Stimulated activated CD8-positive, alpha-beta memory T cell treated with anti-CD3 and anti-CD28 coated beads, Interleukin-12 subunit alpha, Interleukin-12 subunit beta, amount 100 ng/mL, for 24 hours (primary cell): ENCODE results near the gene C1orf50.
"Not testable (repeated sequence)": the region's sequence is repeated elsewhere in the genome, so short reads cannot be mapped to it uniquely, and the experiment has no call there.

Experiments
- DNase-seq: peaks from one replicate; pipeline ENCODE4 v3.0.0-alpha.2; 2020; ENCODE audit errors: extremely low read depth

Gene C1orf50

DNA sequence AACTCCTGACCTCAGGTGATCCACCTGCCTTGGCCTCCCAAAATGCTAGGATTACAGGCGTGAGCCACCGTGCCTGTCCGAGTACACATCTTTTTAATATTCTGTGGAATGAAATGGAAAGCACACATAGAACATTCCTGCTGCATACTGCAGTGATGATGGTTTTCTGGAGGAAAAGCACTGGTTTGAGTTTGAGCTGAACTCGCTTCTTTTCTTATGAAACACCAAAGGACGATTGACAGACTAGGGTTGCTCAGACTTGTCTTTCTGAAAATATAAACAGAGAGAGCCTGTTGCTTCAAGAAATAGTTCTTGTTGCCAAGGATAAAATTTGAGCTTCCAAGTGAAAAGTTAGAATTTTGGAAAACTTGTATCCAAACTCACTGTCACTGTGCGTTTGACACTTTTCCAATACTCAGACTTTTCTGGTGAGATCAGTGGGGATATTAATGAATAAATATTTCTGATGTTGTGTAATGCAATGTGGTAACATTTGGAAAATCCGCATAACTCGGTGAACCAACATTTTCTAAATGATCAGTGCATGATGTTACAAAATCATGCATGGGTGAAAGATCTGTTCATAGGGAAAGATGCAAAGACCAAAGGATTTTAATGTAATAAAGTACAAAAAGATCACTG, 34.9 kb downstream of the C1orf50 start:
- no peak for DNase-seq

DNA sequence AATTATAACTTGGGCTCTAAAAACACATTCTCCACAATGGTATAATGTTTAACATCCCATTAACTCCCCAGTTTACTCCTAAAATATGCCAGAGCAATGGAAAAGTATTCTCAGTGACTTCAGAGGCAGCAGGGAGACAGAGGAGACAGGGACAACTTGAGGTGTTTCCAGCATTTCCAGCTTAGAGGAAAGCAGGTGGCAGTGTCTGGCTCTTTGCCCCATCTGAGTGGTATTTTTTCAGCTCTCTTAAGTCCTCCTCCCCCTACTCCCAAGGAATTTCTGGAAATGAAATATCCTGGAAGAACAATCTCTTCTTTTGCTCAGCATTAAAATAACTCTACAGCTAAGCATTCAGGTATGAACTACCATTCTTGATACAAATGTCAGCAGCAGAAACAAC, 39.1 kb downstream of the C1orf50 start:
- DNase-seq, result no peak

DNA sequence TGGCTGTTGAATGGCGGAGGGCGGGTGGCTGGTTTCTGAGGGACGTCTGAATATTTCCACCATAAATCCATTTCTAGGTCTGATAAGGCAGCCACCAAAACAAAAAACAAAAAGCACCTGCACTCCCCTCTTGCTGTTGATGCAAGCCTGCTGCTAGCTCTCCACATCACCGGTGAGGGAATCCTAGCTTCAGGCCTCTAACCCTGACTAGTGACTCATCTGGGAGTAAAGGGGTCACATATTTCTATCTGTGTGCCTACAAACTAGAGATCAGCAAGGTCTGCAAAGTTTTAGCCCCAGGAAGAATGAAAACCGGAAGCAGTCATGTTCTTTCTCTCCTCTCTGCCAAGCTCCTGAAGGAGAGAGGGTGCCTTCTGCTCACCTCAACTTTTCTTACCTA, 39.5 kb downstream of the C1orf50 start:
- no peak for DNase-seq

DNA sequence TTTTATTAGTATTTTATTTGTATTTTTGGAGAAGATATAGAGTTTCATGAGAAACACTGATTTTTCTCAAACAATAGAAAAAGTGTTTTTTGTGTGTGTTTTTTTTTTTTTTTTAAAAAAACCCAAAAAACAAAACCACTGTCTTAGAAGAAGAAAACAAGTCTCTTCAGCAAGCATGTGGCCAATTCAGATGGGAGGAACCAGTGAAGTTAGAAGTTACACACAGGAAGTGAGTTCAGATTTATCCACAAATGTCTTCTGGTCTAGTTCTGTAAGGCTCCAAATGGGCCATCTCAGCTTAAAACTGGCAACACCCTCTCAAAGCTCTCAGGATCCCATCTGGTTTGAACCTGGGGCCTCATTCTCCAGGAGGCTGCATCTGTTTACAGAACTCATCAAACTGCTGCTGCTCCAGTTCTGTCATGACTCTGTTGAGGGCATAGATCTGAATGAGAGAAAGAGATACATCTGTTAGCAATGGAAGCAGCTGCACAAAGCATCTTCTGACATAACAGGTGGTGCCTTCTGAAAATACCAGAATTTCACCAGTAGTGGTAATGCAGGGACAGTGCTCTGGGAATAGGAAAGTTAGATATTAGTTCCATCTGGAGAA, 40.1 kb downstream of the C1orf50 start:
- DNase-seq, result no peak

DNA sequence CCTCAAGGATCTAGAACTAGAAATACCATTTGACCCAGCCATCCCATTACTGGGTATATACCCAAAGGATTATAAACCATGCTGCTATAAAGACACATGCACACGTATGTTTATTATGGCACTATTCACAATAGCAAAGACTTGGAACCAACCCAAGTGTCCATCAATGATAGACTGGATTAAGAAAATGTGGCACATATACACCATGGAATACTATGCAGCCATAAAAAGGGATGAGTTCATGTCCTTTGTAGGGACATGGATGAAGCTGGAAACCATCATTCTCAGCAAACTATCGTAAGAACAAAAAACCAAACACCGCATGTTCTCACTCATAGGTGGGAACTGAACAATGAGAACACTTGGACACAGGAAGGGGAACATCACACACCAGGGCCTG, 47.8 kb downstream of the C1orf50 start:
- DNase-seq, result not testable (repeated sequence)

DNA sequence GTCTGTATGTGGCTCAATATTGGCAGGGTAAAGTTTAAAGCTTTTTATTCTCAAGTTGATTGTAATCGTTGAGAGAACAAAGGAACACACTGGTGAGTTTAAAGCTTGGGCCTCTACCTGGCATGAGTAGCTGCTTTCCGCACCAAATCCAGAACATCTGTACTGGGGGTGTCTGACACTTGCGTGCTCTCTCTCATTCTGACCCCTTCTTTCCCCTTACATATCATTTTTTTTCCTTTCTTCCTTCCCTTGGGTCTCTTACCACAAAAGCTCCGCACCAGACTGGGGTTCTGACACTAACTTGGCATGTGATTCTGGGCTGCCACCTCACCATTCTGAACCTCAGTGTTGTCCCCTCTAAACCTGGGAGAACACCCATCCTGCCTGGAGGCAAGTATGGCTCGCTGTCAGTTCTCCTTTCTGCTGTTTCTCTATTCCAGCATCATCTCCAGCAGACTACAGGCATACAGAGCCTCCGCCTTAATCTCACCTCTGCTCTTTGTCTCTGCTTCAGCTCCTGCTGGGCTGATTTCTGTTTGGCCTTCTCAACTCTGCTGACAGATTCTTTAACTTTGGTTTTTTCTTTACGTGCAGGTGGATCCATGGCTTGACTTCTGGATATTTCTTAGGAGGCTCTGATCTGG, 49.0 kb downstream of the C1orf50 start:
- DNase-seq, result no peak

DNA sequence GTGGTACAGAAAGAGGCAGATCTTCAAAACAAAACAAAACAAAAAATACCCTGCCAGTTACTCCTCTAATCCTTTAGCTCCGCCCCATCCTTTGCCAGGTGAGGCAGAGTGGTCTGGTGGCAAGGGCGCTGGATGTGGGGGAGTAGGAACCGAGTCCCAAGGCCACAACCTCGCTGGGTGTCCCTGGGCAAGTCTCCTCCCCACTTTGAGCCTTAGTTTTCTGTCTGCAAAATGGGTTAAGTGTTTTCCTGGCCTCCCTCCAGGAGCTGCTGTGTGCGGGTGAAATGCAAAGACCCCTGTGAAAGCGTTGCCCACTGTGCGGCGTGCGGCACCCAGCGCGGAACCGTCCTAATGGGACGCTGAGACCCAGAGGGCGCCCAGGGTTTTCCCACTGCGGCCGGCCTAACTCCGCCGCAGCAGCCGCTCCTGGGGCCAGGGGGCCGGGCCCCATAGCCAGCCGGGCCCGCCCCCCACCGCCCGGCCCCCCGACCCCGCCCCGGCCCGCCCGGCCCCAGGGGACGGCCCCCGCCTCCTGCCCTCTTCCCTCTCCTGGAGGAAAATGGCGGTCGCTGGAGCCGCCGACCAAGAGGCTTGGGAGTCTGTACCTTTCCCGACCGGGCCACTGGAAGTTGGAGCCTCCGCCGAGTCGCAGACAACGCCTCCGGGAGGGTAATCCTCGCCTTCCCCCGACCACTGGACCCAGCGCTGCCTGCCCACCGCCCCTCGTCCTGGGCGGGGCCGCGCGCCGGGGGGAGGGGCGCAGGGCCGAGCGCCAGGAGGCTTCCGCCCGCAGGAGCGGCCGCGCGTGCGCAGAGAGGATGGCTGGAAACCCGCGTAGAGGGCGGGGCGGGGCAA, 49.8 kb downstream of the C1orf50 start, which contains the start of the genes ERMAP and SVBP:
Gene ERMAP, plus strand, starts transcription at position 538 of the 855 bp plus-strand sequence. CDS start 13,327 bp downstream, outside the sequence.
Gene SVBP, minus strand, starts transcription at position 813 of the 855 bp plus-strand sequence. CDS start 853 bp downstream, outside the sequence.
- DNase-seq, result peak; percentile 87

DNA sequence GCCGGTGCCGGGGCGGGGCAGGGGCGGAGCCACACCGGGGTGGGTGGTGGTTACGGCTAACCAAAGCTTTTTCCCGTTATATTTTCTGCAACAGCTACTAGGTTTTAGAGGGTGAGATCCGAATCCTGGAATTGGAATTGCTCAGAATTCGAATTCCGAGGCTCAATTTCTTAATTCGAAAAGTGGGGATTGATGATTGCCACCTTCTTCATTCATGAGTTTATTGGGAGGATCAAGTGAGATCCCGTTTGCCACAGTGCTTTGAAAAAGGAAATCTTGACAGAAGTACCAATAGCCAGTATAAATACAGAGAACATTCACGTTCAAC, 50.4 kb downstream of the C1orf50 start:
- no peak for DNase-seq

DNA sequence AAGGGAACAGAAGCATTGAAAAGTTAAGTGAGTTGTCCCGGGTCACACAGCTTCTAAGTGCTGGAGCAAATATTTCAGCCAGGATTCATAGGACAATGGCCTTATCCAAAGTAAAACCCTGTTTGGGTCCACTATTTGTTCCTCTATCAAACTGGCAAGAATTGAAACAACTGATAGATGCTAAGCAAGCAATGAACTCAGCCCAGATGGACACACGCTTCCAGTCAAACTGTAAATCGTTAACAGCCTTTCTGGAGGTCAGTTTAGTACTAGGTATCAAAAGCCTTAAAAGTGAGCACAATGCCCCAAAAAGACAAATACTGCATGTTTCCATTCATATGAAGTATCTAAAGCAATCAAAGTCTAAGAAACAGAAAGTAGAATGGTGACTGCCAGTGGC, 50.9 kb downstream of the C1orf50 start:
- no peak for DNase-seq

DNA sequence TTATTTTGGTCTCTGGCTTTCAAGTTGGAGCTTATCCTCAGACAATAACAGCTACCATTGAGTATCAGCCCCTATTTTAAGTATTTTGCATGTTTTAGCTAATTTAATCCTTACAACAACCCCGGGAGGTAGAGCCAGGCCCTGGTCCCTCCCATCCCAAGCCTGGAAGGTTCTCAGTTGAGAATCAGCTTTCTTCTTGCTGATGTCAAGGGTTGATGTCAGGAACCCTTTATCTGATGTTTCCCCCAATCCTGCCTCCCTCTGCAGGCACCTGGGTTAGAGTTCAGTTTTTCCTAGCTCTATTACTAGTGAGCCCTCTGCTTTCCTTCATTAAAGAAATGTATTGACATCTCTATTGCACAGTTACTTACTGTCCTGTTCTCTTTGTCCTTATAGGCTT, 53.8 kb downstream of the C1orf50 start:
- DNase-seq, result no peak

DNA sequence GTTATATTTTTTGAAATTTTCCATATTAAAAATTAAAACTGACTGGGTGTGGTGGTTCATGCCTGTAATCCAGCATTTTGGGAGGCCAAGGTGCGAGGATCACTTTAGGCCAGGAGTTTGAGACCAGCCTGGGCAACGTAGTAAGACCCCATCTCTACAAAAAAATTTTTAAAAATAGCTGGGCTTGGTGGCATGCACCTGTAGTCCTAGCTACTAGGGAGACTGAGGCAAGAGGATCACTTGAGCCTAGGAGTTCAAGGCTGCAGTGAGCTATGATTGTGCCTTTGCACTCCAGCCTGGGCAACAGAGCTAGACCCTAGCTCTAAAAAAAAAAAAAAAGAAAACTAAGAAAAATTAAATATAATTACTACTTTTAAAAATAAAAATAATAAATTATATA, 54.6 kb downstream of the C1orf50 start:
- DNase-seq, result no peak

DNA sequence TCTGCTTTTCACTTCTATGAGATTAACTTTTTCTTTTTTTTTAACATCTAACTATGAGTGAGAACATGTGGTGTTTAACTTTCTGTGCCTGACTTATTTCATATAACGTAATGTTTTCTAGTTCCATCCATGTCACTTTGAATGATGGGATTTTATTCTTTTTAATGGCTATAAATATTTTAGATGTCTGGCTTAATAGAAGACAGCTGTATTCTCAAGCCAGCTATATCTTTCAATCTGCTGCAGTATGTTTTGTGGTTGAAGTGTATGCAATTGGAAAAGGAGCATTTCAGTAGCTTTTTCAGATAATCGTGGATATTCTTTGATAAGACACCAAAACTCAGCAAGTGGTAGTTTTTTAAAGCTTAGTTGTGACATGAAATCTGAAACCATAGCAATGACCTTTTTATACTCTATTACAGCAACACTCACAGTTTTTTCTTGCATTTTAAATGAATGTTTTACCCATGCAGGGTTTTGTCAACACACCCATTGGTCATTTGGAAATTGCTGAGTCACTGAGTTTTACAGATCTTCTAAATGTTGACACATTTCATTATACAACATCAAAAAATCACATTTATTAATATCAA, 55.8 kb downstream of the C1orf50 start:
- DNase-seq, result no peak

DNA sequence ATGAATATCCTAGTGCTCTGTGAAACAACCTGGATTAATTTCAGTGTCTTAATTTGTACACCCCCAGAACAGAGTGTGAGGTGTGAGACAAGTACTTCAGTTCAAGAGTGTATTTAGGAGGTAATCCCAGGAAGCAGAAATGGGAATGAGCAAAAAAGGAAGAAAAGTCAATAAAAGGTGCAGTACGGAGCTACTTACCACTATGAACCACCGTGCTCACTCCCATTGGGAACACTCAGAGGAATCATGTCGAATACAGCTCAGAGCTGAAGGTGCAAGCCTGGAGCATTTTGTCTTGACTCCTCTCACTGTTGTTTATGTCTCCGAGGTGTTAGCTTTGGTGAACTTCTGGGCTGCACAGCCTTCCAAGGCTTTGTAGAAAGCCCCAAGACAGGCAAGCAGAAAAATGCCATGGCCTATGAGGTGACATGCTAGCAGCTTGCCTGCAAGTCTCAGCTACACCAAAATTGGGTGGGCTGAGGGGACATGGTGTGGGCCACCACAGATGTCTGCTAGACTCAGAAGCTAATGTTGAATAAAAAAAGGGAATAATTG, 57.5 kb downstream of the C1orf50 start:
- no peak for DNase-seq

DNA sequence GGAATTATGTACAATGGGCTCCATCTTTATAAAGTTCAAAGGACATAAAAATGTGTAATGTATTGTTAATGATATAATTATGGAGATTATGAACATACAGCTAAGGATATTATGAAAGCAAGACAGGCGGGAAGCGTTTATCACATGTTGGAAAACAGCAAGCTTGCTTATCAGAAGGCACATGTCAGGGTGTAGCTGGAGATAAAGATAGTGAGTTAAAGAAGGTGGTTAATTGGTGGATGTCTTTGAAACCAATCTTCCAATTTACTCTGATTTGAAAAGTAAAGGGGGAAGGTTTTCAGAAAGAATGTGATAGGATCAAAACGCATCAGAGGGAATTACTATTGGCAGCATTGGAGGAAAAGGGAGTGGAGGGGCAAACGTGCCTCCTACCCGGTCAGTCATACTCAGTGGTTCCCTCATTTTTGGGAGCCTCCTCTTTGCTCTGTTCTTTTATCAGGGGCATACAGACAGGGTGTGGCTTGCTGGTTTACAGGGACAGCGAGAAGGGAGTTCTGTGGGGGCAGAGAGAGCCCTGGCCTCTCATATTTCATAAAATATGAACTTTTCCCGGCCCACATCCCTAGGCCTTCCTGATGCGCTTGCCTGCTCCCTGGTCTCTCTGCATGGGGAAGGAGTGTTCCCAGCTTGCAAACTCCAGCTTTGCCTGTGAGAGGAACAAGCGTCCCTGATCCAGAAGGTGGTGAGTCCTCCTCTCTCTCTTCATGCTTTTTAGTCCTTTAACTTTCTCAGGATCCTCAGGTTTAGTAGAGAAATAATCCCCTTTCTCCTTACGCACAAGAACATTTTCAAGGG, 58.2 kb downstream of the C1orf50 start:
- DNase-seq, result no peak
